Measurements from ENCODE around the gene SPACA6. TPM values are rescaled to one million over a fixed set of nuclear protein-coding genes. Genes with fewer than 3 reads are reported as not detected.

SPACA6 gene
- total RNA-seq, 3 donors from 2014 or later = 2.9 to 35.5 (median 4.1) TPM

- H3K9me3 ChIP-seq = no peaks in the 10 kb centered on the region
- H3K4me3 ChIP-seq = no peak overlapping the region
- no peaks in the 10 kb centered on the region for H3K36me3 ChIP-seq (ENCODE audit: low read depth)
- intact Hi-C loops (cut with DNase I, micrococcal nuclease) = no loop called here
- no peak for DNase-seq
- no peaks in the 10 kb centered on the region for H3K4me1 ChIP-seq (ENCODE audit: low read depth)
- ATAC-seq = no peak
- no peak for TF ChIP-seq CTCF (IDR thresholded peaks at IDR 0.05)
Measured at GRCh38 chr19:51743405-51743804, 50.3 kb downstream of the SPACA6 start.

- no peak for DNase-seq
- no peaks in the 10 kb centered on the region for H3K9me3 ChIP-seq
- H3K4me3 ChIP-seq = no peak overlapping the region
- TF ChIP-seq CTCF (IDR thresholded peaks at IDR 0.05) = no peak
- no peaks in the 10 kb centered on the region for H3K36me3 ChIP-seq (ENCODE audit: low read depth)
- no peaks in the 10 kb centered on the region for H3K4me1 ChIP-seq (ENCODE audit: low read depth)
- no peak for ATAC-seq
- intact Hi-C loops (cut with DNase I, micrococcal nuclease) = no loop called here
Measured at GRCh38 chr19:51746731-51747130, 53.6 kb downstream of the SPACA6 start.

GRCh38 chr19:51749979-51750378 is 56.8 kb downstream of the SPACA6 start:
- no peak overlapping the region for H3K4me3 ChIP-seq
- intact Hi-C loops (cut with DNase I, micrococcal nuclease) = no loop called here
- H3K9me3 ChIP-seq = no peaks in the 10 kb centered on the region
- no peaks in the 10 kb centered on the region for H3K36me3 ChIP-seq (ENCODE audit: low read depth)
- no peak for DNase-seq
- no peak for ATAC-seq
- no peaks in the 10 kb centered on the region for H3K4me1 ChIP-seq (ENCODE audit: low read depth)
- TF ChIP-seq CTCF (IDR thresholded peaks at IDR 0.05) = no peak

GRCh38 chr19:51750400-51751094 is 57.4 kb downstream of the SPACA6 start:
- no peak for DNase-seq
- intact Hi-C loops (cut with DNase I, micrococcal nuclease) = no loop called here
- Histone ChIP-seq H3K4me3 (no peak overlapping the region), H3K4me1 (ENCODE audit: low read depth) (no peaks in the 10 kb centered on the region), H3K36me3 (ENCODE audit: low read depth) (no peaks in the 10 kb centered on the region), H3K9me3 (no peaks in the 10 kb centered on the region)
- ATAC-seq = no peak
- TF ChIP-seq CTCF (IDR thresholded peaks at IDR 0.05) = no peak

- H3K36me3 ChIP-seq (ENCODE audit: low read depth) = no peaks in the 10 kb centered on the region
- H3K4me3 ChIP-seq = no peak within 1 kb of the TSS
- DNase-seq (peak in 1 of 3 donors; percentile 13), ATAC-seq (peak; percentile 63)
- H3K9me3 ChIP-seq = no peaks in the 10 kb centered on the region
- no peak for TF ChIP-seq CTCF (IDR thresholded peaks at IDR 0.05)
- no peaks in the 10 kb centered on the region for H3K4me1 ChIP-seq (ENCODE audit: low read depth)
- intact Hi-C loops (cut with DNase I, micrococcal nuclease) = no loop called here
Measured at GRCh38 chr19:51751655-51752054, 58.5 kb downstream of the SPACA6 start, which contains the start of gene FPR1. FPR1 (minus strand) TSS chr19:51751878; CDS start chr19:51746994, 4,884 bp downstream.

All from mucosa of descending colon (tissue), 3 donors.